GM19023 (cell line): ENCODE results near the gene PYGO2.

Experiments used
- ATAC-seq: cut with Tn5 transposase; IDR thresholded peaks from one replicate; pipeline ENCODE4 v1.9.1; 2021; ENCODE audit warnings: mild to moderate bottlenecking, moderate library complexity; ENCODE audit not compliant: unreplicated experiment

PYGO2 gene

DNA sequence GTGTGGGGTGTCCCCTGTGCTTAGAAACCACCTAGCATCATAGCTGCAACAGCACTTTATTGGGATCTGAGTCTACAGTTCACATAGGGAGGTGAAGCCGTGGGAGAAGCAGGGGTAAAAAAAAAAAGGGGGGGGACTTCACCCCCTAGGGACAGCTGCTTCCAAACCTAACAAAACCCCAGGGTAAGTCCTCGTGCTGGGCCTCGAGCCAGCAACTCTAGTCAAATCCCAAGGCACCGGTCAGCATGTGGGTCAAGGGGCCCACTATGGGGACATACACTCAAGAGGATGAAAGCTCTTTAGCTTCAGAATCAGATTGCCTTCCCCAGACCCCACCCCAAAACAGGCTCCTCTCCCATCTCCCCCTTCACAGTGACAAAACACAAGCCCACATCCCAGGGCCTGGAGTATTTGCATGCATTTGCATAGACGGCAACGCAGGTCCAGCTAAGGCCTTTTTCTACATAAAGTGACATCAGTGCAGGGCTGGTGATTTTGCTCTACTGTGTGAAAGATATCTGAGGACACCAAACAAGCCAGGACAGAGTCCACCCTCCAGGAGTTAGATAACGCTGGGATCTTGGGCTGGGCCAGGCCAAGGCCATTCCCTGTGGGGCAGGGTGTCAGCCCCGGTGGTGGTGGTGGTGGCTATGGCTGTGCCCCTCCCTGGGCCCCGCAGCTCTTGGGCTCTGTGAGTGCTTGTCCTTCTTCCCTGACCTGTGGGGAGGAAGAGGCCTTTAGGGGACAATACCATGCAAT, 17.0 kb downstream of the PYGO2 start:
- ATAC-seq: no peak

DNA sequence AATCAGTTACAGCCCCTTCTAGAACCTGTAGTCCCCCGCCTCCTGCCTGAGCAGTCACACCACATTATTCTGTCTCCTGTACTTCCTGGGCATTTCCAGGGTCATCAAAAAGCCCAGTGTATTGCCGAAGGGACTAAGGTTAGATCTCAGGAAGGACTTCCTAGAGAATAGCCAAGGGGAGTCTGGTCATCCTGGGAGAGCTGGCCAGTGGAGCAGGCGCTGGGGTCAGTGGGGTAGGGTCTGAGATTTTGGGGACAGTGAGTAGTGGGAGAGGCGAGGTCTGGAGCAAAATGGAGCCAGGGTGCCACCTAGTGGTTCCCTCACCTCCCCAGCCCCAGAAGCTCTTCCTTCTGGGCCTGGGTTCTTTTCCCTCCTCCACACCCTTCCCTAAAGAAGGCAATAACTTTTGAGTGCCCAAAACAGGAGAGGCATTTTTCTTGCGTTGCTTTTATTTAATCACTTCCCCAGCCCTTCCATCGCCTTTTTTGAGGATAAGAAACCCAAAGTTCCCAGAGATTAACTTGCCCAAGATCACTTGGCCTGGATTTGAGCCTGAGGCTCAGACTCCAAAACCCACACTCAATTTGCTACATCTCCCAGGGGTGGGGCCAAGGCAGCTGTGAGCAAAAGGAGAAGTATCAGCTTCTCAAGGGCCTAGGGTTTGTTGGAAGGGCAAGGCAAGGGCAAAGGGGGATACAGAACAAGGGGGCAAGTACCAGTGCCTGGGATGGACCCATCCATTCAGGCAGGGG, 17.8 kb downstream of the PYGO2 start:
- no peak for ATAC-seq

DNA sequence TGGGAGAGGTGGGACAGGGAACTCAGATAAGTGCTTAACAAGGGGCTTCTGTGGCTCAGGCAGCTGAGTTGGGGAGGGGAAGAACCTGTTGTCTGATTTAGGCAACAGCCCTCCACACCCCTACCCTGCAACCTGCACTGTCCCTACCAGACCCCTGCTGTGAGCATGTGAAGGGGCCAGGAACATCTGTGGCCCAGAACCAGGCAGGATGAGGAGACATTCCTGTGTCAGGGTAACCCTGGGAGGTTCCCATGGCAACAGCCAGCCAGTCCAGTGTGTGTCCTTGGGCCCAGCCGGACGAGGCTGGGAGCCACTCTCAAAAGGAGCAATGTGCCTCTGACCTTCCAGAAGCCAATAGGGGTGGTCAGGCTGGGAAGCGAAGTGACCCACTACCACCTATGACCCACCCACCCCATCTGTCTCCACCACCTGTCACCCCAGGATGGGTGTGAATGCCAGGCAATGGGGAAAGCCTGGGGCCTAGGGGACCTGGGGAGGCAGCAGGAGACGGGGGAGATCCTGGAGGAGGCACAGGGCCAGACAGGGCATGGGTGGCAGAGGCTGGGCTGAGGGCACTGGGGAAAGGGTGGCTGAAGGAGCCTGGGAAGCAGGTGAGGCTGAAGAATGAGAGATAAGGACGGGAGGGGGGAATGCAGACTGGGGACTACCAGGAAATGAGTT, 20.1 kb downstream of the PYGO2 start:
- no peak for ATAC-seq

DNA sequence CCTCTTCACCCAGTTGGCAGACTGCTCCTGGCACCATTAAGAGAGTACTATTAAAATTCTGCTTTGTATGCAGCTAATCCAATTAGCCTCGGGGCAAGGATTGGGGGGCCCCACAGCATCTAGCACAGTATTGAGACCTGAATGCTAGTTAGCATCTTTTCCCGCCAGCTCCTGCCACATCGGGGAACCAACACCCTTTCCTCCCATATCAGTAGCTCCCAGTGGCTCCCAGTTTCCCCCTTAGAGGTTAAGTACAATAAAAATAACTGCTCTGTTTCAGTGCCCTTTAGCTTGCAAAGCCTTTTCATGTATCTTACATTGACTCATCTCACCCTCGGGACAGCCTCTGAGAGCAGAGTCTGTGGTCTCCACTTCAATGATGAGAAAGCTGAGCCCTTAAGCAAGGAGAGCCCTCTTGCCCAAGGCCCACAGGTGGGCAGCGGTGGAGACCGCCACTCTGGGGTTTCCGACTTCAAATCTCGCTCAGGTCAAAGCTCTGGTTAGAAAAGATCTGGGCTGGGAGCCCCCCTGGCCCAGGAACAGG, 20.9 kb downstream of the PYGO2 start:
- ATAC-seq: no peak

DNA sequence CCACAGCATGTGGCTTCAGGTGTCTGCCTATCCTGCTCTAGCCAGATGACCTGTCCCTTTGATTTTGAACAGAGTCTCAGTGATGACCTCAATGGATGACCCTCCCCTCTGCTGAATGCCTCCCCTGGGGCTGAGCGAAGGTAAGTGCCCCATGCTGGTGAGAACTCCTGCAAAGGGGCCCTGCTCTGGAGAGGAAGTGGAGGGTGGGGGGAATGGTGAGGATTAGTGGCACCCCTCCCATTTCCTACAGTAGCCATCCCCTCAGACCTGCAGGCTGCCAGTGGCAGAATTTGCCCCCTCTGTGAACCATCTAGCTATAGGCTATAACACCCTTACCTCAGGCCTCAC, 21.4 kb downstream of the PYGO2 start:
- ATAC-seq: no peak

DNA sequence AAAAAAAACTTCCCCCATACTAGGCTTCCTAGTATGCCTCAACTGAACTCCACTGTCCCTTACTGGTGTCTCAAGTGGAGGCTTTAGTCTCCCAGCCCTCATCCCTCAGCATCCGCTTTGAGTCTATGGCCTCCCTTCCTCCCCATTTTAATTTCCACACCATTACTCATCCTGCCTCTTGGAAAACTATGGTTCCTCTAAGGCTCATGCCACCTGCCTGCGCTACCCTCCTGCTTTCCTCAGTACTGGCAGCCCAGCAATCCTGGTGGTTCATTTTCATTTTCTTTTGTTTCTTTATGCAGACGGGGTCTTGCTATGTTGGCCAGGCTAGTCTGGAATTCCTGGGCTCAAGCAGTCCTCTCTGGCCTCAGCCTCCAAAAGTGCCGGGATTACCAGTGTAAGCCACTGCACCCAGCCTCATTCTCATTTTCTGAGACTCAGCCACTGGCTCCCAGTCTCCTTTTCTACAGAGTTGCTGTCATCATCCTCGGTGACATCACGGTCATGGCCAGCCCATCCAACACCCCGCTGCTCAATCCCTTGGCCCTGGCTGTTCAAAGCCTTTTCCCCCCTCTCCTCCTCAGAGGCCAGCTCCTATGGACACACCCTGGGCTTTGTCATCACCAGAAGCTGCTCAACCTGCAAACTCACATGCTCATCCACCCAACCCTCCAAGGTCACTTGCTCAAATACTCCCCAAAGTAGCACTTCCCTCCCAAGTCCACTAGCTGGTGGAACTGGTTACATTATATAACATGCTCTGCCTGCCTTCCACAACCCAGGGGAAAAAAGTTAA, 22.8 kb downstream of the PYGO2 start:
- no peak for ATAC-seq

DNA sequence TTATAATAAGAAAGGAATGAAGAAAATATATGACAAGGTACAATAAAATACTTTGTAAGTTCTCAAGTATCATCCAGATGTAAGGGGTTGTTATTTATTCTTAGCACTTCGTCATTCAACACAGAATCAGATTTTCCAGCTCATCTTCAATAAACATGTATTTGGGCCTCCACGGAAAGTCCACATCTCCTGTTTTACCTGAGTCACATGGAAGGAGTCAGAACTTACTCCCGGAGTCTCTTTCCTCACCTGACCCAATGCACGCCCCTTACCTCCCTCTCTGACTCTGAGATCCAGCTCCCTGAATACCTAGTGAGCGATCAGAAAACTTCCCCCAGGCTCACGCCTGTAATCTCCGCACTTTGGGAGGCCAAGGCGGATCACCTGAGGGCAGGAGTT, 23.6 kb downstream of the PYGO2 start:
- no peak for ATAC-seq

DNA sequence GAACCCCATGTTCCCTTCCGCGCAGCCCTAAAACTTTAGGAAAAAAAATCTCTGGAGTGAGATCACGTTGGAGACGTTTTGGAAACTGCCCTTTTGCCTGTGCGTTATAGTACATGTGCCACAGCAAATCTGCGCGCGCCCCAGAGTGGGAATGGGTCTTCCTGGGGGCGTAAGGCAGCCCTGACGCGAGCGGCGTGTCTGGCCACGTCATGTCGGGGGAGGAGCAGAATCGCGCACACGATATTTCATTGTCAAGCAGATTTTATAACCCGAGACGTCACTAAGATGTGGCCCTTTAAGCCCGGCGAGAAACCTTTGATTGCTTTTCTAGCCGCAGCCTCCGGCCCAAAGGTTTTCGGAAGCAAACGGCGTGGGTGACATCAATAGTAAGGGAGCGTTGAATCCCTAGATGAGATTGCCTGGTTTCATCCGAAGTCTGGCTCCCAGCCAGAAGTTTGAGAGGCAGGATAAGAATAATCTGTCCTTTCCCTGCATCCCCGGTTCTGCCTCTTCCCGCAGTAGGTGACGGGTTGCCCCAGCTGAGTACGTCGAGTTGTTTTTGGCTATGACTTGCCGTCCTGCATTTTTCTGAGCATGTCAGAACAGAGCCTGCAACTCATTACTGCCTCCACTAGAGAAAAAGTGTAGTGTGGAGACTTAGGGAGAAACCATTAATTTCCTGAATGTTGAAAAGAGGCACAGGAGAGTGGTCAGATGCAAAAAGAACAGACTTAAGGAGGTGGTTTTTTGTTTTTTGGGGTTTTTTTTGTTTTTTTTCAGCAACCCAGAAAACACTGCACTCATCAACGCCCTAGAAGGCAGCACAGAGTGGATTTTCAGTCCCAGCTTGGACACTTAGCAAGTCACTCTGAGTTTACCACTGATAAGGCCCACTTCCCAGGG, 24.2 kb downstream of the PYGO2 start:
- peak; percentile 59 for ATAC-seq

DNA sequence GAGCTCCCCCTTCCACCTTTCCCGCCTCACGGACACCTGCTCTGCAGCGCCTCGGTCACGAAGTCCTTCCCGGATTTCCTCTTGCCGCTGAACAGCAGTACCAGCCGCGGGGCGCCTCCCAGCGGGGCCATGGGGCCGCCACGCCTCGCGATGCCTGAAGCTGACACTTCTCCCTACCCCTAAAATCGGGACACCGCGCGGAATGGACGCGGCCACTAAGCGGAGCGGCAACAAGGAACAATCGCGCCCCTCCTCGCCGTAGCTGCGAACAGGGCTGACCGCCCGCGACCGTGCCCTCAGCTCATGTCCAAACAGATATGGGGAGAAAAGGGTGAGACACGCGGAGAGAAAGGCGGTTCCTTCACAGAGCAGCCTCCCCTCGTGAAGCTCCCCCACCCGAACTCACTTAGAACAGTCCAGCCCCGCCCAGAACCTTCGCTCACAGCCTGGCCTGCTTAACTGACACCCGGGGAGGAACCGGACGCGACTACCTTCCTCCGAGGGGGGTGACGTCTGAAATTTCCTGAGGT, 25.0 kb downstream of the PYGO2 start, which contains the start of gene PMVK:
Gene PMVK, minus strand, starts transcription at position 165 of the 530 bp plus-strand sequence. Its CDS starts 34 bp downstream, at position 131.
- ATAC-seq: peak; percentile 79

DNA sequence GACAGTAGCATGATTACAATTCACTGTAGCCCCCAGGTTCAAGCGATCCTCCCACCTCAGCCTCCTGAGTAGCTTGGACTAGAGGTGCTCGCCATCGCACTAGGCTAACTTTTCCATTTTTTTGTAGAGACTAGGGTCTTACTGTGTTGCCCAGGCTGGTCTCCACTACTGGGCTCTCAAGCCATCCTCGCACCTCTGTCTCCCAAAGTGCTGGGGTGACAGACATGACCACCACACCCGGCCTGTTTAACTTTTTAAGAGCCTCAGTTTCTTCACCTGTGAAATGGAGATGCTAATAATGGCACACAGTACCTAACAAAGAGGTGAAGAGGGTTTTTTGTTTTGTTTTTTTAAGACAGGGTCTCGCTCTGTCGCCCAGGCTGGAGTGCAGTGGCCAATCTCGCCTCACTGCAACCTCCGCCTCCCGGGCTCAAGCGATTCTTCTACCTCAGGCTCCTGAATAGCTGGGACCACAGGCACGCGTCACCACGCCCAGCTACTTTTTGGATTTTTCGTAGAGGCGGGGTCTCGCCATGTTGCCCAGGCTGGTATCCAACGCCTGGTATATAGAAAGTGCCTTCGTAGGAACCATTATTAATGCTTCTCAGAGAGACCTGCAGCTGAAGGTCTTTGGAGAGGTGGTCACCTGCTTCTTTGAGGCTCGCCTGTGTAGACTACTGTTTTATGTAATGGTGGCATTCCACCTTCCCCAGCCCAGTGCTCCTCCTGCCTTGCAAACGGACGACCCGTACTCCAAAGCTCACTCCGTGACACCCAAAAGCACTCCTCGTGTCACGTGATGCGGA, 25.6 kb downstream of the PYGO2 start:
- no peak for ATAC-seq

DNA sequence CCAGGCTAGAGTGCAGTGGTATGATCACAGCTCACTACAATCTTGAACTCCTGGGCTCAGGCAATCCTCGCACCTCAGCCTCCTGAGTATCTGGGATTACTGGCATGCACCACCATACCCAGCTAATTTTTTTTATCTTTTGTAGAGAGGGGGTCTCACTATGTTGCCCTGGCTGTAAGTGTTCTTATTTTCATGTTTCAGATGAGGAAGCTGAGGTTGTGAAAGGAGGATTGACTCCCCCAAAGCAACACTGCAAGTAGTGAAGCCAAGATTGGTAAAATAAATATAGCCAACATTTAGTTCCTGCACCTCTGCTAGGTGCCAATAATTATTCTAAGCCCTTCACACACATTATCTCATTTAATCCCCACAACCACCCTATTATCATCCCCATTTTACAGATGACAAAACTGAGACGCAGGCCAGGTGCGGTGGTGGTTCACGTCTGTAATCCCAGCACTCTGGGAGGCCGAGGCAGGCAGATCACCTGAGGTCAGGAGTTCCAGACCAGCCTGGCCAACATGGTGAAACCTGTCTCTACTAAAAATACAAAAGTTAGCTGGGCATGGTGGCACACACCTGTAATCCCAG, 27.1 kb downstream of the PYGO2 start:
- ATAC-seq: no peak

DNA sequence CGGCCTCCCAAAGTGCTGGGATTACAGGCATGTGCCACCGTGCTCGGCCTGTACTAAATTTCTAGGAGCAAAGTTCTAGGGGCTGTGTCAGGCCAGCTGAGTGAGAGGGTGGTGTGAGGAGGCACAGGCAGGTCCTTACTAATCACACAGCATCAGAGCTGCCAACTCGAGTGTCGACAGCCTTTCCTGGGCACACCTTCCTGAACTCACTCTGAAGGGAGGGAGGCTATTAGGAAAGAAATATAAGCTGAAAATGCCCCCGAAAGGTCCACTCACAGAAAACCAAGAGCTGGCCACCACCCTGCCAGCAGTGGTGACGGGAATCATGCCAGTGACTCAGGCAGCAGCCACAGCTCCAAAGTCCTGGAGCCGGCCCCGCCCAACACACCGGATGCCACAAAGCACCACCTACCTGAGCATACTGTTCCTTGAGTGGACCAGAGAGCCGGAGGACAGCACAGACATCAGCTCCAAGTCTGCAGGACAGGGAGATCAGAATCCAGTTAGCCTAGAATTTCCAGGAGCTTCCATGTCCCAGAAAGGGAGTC, 29.6 kb downstream of the PYGO2 start:
- ATAC-seq: no peak

DNA sequence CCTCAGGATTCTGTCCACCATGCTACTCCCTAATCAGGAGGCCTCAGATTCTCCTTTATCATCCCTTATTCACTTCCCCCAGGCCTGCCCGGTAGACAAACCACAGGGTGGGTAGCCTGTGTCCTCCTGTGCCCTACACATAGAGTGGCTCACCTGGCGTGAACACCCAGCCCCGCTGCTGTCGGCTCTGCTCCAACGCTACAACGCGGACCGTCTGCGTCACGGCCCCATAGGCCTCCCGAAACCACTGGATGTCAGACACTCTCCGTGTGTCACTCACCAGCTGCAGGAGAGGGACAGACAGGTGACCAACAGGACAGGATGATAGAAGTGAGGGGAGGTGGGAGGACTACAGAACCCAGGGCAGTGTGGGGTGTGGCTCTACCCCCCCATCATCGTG, 35.4 kb downstream of the PYGO2 start:
- no peak for ATAC-seq

DNA sequence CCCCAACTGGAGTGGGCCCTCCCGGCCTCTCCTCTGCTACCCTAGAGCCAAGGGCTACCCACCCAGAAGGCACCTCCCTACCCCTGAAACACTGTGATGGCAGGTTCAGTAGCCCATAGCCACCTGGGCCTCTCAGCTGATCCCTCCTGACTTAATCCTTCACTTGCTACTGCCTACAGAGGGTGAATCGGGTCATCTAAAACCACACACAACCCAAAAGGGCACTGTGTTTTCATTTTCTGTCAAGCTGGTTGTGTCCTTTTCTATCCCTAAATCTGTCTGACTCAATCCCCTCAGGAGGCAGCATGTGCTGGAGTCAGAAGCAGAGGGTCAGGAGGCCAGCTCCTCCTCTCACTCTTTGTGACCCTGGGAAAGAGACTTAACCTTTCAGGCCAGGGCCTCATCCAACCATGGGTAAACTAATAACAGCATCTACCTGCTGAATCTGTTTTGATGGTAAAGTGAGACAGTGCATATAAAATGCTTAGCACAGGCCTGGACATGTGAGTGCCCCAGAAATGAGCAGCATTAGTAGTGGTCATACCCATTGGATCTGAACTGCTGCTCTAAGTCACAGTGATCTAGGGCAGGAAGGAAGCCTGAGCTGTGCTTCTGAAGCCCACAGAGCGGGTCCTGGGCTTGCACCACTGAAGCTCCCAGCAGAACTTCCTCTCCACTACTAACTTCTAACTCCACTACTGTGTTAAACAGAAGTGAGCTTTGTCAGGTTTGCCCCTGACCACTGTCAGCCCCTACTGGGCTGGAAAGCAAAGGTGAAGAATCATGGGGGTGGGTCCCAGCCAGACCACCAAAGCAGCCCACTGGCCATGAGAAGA, 36.0 kb downstream of the PYGO2 start:
- no peak for ATAC-seq

DNA sequence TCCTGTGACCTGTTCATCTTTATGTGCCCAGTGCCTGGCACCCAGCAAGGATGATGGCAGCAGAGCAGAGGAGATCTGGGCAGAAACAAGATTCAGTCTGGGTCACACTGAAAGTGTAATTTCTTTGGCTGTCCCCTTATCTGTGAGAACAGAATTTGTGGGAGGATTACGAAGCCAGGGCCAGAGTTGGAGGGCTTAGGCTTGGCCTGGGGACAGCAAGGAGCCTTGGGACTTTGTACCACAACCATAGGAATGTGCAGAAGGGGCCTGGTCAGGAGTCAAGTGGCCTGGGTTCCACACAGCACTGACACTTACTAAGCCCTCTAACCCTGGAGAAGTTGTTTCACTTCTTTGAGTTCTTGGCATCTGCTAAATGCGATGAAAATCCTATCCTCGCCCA, 37.9 kb downstream of the PYGO2 start:
- no peak for ATAC-seq

DNA sequence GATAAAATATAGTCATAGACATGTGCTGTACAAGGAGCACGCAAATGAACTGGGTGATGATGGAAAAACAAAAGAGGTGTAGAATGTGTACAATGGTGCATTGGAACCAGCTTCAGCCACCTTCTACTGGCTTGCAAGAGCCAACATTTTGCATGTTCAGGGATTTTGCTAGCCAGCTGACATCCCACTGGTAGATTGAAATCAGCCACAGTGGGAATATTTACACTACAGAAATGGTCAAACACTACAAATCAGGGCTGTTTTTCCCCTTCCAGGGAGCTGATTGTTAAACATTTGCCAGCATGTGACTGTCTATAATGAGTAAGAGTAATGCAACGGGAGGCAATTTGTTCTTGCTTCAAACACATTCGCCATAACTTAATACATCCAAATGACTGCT, 48.3 kb downstream of the PYGO2 start:
- no peak for ATAC-seq

DNA sequence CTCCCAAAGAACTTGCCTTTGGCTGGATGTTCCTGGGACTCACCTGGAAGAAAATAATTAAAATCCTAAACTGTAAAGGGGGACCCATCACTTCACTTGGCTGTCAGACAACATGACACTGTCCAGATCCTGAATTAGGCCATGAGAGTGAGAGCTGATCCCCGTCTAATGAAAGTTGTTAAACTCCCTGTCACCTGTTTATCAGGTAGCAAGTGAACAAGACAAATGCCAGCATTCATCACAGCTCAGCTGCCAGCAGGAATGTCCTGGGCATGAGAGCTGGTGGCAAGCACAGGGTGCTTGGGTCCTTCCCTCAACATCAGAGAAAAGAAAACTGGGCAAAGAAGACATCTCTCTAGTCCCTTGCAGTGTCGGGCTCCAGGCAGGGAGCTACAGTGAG, 48.8 kb downstream of the PYGO2 start:
- ATAC-seq: no peak
